Breast epithelium (tissue), 3 donors: Measurements from ENCODE around the gene C16orf54.

Source experiments
- POLR2A ChIP-seq: fragments of 450-650 bp; IDR thresholded peaks from one replicate; pipeline ENCODE4 v1.6.1; 2016; ENCODE audit warnings: antibody characterized with exemption, mild to moderate bottlenecking, moderate library complexity
- POLR2AphosphoS5 ChIP-seq, 3 donors: sonication (generic); formaldehyde crosslinking; IDR thresholded peaks; one replicate each; pipeline ENCODE4 v1.6.1; 2017; ENCODE audit warnings: antibody characterized with exemption in 3 of 3
- TF ChIP-seq, protein P1 (sequence below), 3 donors: fragments of 450-650 bp; IDR thresholded peaks; one replicate each; pipeline ENCODE4 v1.5.1; 2016 to 2017; ENCODE audit warnings: antibody characterized with exemption in 3 of 3, mild to moderate bottlenecking in 3 of 3, moderate library complexity in 3 of 3

DNA sequence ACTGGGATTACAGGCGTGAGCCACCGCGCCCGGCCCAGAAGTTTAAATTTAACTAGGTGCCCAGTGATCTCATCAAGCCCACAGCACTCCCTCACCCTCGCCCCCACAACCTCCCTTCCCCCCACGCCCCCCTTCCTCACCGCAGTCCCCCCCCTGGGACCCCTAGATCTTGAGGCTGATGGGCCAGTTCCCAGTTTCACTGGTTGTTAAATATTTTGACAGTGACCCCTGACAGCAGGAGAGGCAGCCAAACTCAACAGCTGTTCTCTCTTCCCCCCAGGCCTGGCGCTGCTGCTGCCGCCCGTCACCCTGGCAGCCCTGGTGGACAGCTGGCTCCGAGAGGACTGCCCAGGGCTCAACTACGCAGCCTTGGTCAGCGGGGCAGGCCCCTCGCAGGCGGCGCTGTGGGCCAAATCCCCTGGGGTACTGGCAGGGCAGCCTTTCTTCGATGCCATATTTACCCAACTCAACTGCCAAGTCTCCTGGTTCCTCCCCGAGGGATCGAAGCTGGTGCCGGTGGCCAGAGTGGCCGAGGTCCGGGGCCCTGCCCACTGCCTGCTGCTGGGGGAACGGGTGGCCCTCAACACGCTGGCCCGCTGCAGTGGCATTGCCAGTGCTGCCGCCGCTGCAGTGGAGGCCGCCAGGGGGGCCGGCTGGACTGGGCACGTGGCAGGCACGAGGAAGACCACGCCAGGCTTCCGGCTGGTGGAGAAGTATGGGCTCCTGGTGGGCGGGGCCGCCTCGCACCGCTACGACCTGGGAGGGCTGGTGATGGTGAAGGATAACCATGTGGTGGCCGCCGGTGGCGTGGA is 51.2 kb downstream of the C16orf54 start:
- TF ChIP-seq, protein P1, sequence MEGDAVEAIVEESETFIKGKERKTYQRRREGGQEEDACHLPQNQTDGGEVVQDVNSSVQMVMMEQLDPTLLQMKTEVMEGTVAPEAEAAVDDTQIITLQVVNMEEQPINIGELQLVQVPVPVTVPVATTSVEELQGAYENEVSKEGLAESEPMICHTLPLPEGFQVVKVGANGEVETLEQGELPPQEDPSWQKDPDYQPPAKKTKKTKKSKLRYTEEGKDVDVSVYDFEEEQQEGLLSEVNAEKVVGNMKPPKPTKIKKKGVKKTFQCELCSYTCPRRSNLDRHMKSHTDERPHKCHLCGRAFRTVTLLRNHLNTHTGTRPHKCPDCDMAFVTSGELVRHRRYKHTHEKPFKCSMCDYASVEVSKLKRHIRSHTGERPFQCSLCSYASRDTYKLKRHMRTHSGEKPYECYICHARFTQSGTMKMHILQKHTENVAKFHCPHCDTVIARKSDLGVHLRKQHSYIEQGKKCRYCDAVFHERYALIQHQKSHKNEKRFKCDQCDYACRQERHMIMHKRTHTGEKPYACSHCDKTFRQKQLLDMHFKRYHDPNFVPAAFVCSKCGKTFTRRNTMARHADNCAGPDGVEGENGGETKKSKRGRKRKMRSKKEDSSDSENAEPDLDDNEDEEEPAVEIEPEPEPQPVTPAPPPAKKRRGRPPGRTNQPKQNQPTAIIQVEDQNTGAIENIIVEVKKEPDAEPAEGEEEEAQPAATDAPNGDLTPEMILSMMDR (IDR thresholded peaks at IDR 0.05): no peak
- TF ChIP-seq POLR2A (no peak), POLR2AphosphoS5 (IDR thresholded peaks at IDR 0.05) (no peak)
